WTC11 (cell line): Measurements from ENCODE around the gene EPS8L1. TPM values are rescaled to one million over a fixed set of nuclear protein-coding genes. Genes with fewer than 3 reads are reported as not detected.
"Not testable (repeated sequence)": the region's sequence is repeated elsewhere in the genome, so short reads cannot be mapped to it uniquely, and the experiment has no call there.

Experiments
- ATAC-seq: fragments of 200-7000 bp; cut with Tn5 transposase; 2 replicates; pipeline ENCODE4 v1.10.0; 2021; ENCODE audit warnings: mild to moderate bottlenecking, moderate library complexity
- CTCF ChIA-PET: fragments of 300-600 bp; sonication (Branson Sonifier 250); formaldehyde crosslinking; loops from one replicate; lab custom pipeline; 2021; ENCODE audit warnings: antibody characterized with exemption; lab: Charles Lee
- POLR2A ChIA-PET: fragments of 350-600 bp; sonication (Branson Sonifier 250); formaldehyde crosslinking; loops from one replicate; lab custom pipeline; 2021; ENCODE audit warnings: antibody characterized with exemption; lab: Charles Lee
- DNase-seq: peaks from one replicate; pipeline ENCODE4 v3.0.0; 2021; ENCODE audit warnings: low spot score
- H3K27ac Mint-ChIP-seq: 2 replicates; pipeline ENCODE4 v1.8.0; 2021; ENCODE audit warnings: mixed read lengths
- H3K27me3 Mint-ChIP-seq: 2 replicates; pipeline ENCODE4 v1.8.0; 2021; ENCODE audit warnings: low read depth, mild to moderate bottlenecking, moderate library complexity, mixed read lengths
- H3K36me3 Mint-ChIP-seq: 2 replicates; pipeline ENCODE4 v1.8.0; 2021; ENCODE audit warnings: mixed read lengths
- H3K4me1 Mint-ChIP-seq: 2 replicates; pipeline ENCODE4 v1.8.0; 2022; ENCODE audit warnings: mixed read lengths
- H3K4me3 Mint-ChIP-seq: 2 replicates; pipeline ENCODE4 v1.8.0; 2021; ENCODE audit warnings: mild to moderate bottlenecking, moderate library complexity, mixed read lengths
- H3K9me3 Mint-ChIP-seq: 2 replicates; pipeline ENCODE4 v1.8.0; 2021; ENCODE audit warnings: mixed read lengths
- ATF2 ChIP-seq: sonication (generic); formaldehyde crosslinking; IDR thresholded peaks from 2 replicates; pipeline ENCODE4 v1.8.1; 2022; ENCODE audit warnings: low read depth, missing genetic modification reagents, borderline replicate concordance
- CBFB ChIP-seq: sonication (generic); formaldehyde crosslinking; IDR thresholded peaks from 2 replicates; pipeline ENCODE4 v1.8.1; 2022; ENCODE audit warnings: mild to moderate bottlenecking, low read depth, missing genetic modification reagents
- CDX4 ChIP-seq: fragments of 250-450 bp; sonication (Bioruptor Pico); IDR thresholded peaks from 2 replicates; pipeline ENCODE4 v1.9.0; 2021; ENCODE audit warnings: moderate library complexity, mild to moderate bottlenecking, inconsistent platforms, borderline replicate concordance
- ERG ChIP-seq: fragments of 250-450 bp; sonication (Bioruptor Pico); IDR thresholded peaks from 2 replicates; pipeline ENCODE4 v1.8.0; 2021; ENCODE audit warnings: mild to moderate bottlenecking
- FOXJ3 ChIP-seq: sonication (generic); formaldehyde crosslinking; IDR thresholded peaks from 2 replicates; pipeline ENCODE4 v1.9.0; 2021; ENCODE audit warnings: missing genetic modification reagents, mild to moderate bottlenecking, borderline replicate concordance
- FOXK1 ChIP-seq: sonication (generic); formaldehyde crosslinking; IDR thresholded peaks from 2 replicates; pipeline ENCODE4 v1.8.0; 2022; ENCODE audit warnings: mild to moderate bottlenecking, moderate library complexity, missing genetic modification reagents
- FOXP1 ChIP-seq: sonication (generic); formaldehyde crosslinking; IDR thresholded peaks from 2 replicates; pipeline ENCODE4 v1.8.0; 2022; ENCODE audit warnings: missing genetic modification reagents, mild to moderate bottlenecking, moderate library complexity, borderline replicate concordance
- JAZF1 ChIP-seq: fragments of 250-450 bp; sonication (Bioruptor Pico); IDR thresholded peaks from 2 replicates; pipeline ENCODE4 v1.9.0; 2021; ENCODE audit warnings: moderate library complexity, mild to moderate bottlenecking, inconsistent platforms
- JUN ChIP-seq: sonication (generic); formaldehyde crosslinking; IDR thresholded peaks from 2 replicates; pipeline ENCODE4 v1.8.0; 2023; ENCODE audit warnings: mild to moderate bottlenecking, missing genetic modification reagents
- KAT7 ChIP-seq: sonication (generic); formaldehyde crosslinking; IDR thresholded peaks from 2 replicates; pipeline ENCODE4 v1.8.1; 2023; ENCODE audit warnings: missing genetic modification reagents, mild to moderate bottlenecking, borderline replicate concordance
- NFE2L1 ChIP-seq: sonication (generic); formaldehyde crosslinking; IDR thresholded peaks from 2 replicates; pipeline ENCODE4 v1.8.1; 2023; ENCODE audit warnings: missing genetic modification reagents
- NFYB ChIP-seq: sonication (generic); formaldehyde crosslinking; conservative IDR thresholded peaks from 2 replicates; pipeline ENCODE4 v1.8.0; 2022; ENCODE audit warnings: low read depth, missing genetic modification reagents
- NR1H2 ChIP-seq: sonication (generic); formaldehyde crosslinking; IDR thresholded peaks from 2 replicates; pipeline ENCODE4 v1.9.0; 2021; ENCODE audit warnings: mild to moderate bottlenecking, moderate library complexity, missing genetic modification reagents
- NR3C1 ChIP-seq: sonication (generic); formaldehyde crosslinking; conservative IDR thresholded peaks from 2 replicates; pipeline ENCODE4 v1.8.1; 2023; ENCODE audit warnings: low read depth, mild to moderate bottlenecking, missing genetic modification reagents
- SMAD3 ChIP-seq: sonication (generic); formaldehyde crosslinking; IDR thresholded peaks from 2 replicates; pipeline ENCODE4 v1.8.0; 2022; ENCODE audit warnings: missing genetic modification reagents, mild to moderate bottlenecking, borderline replicate concordance
- TEAD1 ChIP-seq: sonication (generic); formaldehyde crosslinking; IDR thresholded peaks from 2 replicates; pipeline ENCODE4 v1.8.0; 2022; ENCODE audit warnings: mild to moderate bottlenecking, missing genetic modification reagents
- ZMAT4 ChIP-seq: fragments of 250-450 bp; sonication (Bioruptor Pico); IDR thresholded peaks from 2 replicates; pipeline ENCODE4 v1.9.0; 2021; ENCODE audit warnings: mild to moderate bottlenecking
- ZNF121 ChIP-seq: sonication (generic); formaldehyde crosslinking; IDR thresholded peaks from 2 replicates; pipeline ENCODE4 v1.8.0; 2023; ENCODE audit warnings: missing genetic modification reagents
- ZNF232 ChIP-seq: sonication (generic); formaldehyde crosslinking; IDR thresholded peaks from 2 replicates; pipeline ENCODE4 v1.8.0; 2022; ENCODE audit warnings: mild to moderate bottlenecking, missing genetic modification reagents
- ZNF416 ChIP-seq: fragments of 250-450 bp; sonication (Bioruptor Pico); IDR thresholded peaks from 2 replicates; pipeline ENCODE4 v1.9.0; 2021; ENCODE audit warnings: mild to moderate bottlenecking, inconsistent platforms
- total RNA-seq: library from RNA; stranded (reverse); gene quantifications from 3 replicates; pipeline ENCODE4 v1.2.3, GENCODE V29; 2021

The EPS8L1 gene
- total RNA-seq, 1 experiment from 2014 or later, result 38.9 TPM

GRCh38 chr19:55034751-55035150 is 40.9 kb upstream of the EPS8L1 start:
- no peak for ATAC-seq
- DNase-seq, result no peak
- no peak overlapping the region for H3K4me3 Mint-ChIP-seq
- no peaks in the 10 kb centered on the region for H3K27me3 Mint-ChIP-seq
- H3K27ac Mint-ChIP-seq, result no peak overlapping the region
- TF ChIP-seq FOXK1 (CRISPR knock-in tag), result no peak
- no peak for TF ChIP-seq JUN (CRISPR knock-in tag)
- TF ChIP-seq JAZF1 (CRISPR knock-in tag), result no peak
- no peak for TF ChIP-seq CBFB (CRISPR knock-in tag)
- TF ChIP-seq FOXP1 (CRISPR knock-in tag), result no peak
- ChIA-PET CTCF (interaction anchor here (0.6 to 3.0 kb wide), 2 partner anchors 154 to 309 kb away, joined by 3 to 14 read pairs; no protein-coding TSS in a partner anchor), POLR2A (no interaction called here)
- H3K9me3 Mint-ChIP-seq, result no peaks in the 10 kb centered on the region
- peaks cover 3% of the 10 kb centered on the region; the same call in 1 of the 2 replicates for H3K4me1 Mint-ChIP-seq
- H3K36me3 Mint-ChIP-seq, result no peaks in the 10 kb centered on the region

GRCh38 chr19:55036058-55036457 is 39.6 kb upstream of the EPS8L1 start:
- no peak for DNase-seq
- Mint-ChIP-seq H3K36me3 (no peaks in the 10 kb centered on the region; the same call in 1 of the 2 replicates), H3K27ac (0 out of 2 replicates have a peak overlapping the region, but pooled peaks have one; percentile 23), H3K4me3 (no peak overlapping the region), H3K4me1 (peaks cover 3% of the 10 kb centered on the region; the same call in 1 of the 2 replicates), H3K9me3 (no peaks in the 10 kb centered on the region), H3K27me3 (no peaks in the 10 kb centered on the region)
- ChIA-PET CTCF (interaction anchor here (0.7 to 3.0 kb wide), 3 partner anchors 54 to 155 kb away, joined by 3 to 14 read pairs (median 5); partner anchors contain the start of gene DNAAF3), POLR2A (interaction anchor here (0.7 kb wide), 2 partner anchors 17 to 130 kb away, joined by 3 read pairs; no protein-coding TSS in a partner anchor)
- TF ChIP-seq ZMAT4 (CRISPR knock-in tag) (no peak), NFYB (CRISPR knock-in tag) (no peak), ATF2 (no peak), TEAD1 (CRISPR knock-in tag) (no peak), FOXJ3 (CRISPR knock-in tag) (no peak), ZNF232 (CRISPR knock-in tag) (no peak), KAT7 (CRISPR knock-in tag) (no peak), ZNF121 (CRISPR knock-in tag) (no peak), FOXK1 (CRISPR knock-in tag) (no peak), NR3C1 (CRISPR knock-in tag) (no peak), SMAD3 (CRISPR knock-in tag) (no peak), ZNF416 (CRISPR knock-in tag) (no peak), CDX4 (no peak), NFE2L1 (CRISPR knock-in tag) (no peak), NR1H2 (CRISPR knock-in tag) (no peak), ERG (CRISPR knock-in tag) (no peak)
- ATAC-seq, result no peak

GRCh38 chr19:55037603-55038002 is 38.1 kb upstream of the EPS8L1 start:
- DNase-seq, POLR2A ChIA-PET, H3K9me3 Mint-ChIP-seq, H3K4me1 Mint-ChIP-seq, H3K4me3 Mint-ChIP-seq, H3K36me3 Mint-ChIP-seq, ATAC-seq, H3K27ac Mint-ChIP-seq, H3K27me3 Mint-ChIP-seq: not testable (repeated sequence)
- CTCF ChIA-PET, result interaction anchor here (1.2 to 1.3 kb wide), 2 partner anchors 10 to 156 kb away, joined by 3 to 5 read pairs; no protein-coding TSS in a partner anchor

GRCh38 chr19:55040654-55041053 is 35.0 kb upstream of the EPS8L1 start:
- H3K27ac Mint-ChIP-seq, H3K9me3 Mint-ChIP-seq, H3K4me1 Mint-ChIP-seq, DNase-seq, ATAC-seq, CTCF ChIA-PET, H3K4me3 Mint-ChIP-seq, H3K27me3 Mint-ChIP-seq: not testable (repeated sequence)
- peaks cover 30% of the 10 kb centered on the region for H3K36me3 Mint-ChIP-seq
- POLR2A ChIA-PET, result interaction anchor here (0.6 kb wide), 1 partner anchor 100 kb away, joined by 5 read pairs; no protein-coding TSS in a partner anchor
